Activated naive CD8-positive, alpha-beta T cell treated with anti-CD3 and anti-CD28 coated beads, Interleukin-2, amount 50 U/mL, for 16 hours (primary cell): ENCODE data around the gene EFCAB14.
"Not testable (repeated sequence)": the region's sequence is repeated elsewhere in the genome, so short reads cannot be mapped to it uniquely, and the experiment has no call there.

Source experiments
- DNase-seq: peaks from one replicate; pipeline ENCODE4 v3.0.0-alpha.2; 2020; ENCODE audit warnings: low read depth, low spot score

EFCAB14 gene

DNA sequence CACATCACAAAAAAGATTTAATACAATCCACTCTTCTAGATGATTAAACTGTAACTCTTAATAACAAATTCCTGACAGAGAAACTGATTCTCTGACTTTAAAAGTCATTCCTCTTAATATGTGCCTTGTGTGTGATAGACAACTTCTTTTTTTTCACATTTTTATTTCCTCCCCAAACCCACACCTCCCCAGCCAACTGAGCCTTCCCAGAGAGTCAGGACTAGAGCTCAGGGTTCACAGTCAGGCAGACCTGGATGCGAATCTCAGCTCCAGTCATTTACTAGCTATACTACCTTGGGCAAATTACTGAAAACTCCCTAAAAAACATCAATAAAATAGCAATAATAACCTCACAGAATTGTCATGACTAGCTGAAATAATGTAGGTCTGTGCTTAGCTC is 64.9 kb downstream of the EFCAB14 start:
- DNase-seq: no peak

DNA sequence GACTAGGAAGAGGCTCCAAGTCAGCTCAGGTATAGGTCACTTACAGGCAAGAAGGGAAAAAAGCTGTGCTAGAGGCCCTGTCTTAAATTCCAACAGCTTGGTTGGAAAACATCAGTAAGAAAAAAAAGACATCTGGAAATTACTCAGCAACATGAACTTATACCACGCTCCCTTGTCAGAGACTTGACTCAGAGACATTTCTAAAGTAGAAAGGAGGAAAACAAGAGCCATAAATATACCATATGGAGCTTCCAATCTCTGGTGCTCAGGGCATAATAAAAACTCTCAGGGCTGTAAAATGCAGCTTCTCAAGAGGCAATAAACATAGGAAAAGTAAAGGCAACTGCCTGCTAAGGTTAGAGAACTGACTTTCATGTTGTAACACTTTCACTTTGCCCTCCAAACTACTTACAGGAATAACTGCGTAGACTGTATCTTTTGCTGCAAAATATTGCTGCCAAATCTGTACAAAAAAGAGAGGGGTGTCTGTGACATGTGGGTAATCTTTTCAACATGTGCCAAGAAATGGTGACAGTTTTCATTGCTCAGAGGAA is 65.4 kb downstream of the EFCAB14 start:
- no peak for DNase-seq

DNA sequence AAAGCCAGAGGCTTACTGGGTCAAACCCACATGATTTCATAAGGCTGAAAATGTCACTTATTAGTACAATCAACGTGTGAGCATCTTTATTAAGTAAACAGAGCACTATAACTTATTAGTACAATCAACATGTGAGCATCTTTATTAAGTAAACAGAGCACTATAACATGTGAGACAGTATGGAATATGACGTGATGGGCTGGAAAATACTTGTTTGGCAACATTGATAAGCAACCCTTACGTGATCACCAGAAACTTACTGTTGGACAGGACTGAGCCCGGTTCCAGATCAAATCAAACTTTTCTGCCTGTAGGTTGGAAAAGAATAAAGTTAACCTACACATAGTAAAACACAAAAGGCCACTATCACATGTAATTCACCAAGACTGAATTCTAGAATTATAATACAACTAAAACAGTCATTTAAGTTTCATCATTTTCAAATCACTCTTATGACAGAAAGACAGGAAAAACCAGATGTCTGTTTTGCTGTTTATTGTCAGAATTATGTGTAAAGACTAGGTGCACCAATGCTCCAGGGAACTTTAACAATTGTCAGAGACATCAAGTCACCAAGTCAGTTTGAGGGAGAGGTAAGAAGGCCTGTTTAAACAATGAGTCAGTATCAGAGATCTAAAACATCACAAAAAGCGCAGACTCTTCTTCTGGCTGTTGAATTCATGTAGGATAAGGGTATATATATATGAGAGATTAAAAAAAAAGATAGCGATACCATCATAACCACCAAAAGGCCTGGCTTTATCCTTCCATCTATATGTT is 66.4 kb downstream of the EFCAB14 start:
- no peak for DNase-seq

DNA sequence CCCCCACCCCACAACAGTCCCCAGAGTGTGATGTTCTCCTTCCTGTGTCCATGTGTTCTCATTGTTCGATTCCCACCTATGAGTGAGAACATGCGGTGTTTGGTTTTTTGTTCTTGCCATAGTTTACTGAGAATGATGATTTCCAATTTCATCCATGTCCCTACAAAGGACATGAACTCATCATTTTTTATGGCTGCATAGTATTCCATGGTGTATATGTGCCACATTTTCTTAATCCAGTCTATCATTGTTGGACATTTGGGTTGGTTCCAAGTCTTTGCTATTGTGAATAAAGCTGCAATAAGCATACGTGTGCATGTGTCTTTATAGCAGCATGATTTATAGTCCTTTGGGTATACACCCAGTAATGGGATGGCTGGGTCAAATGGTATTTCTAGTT is 67.8 kb downstream of the EFCAB14 start:
- not testable (repeated sequence) for DNase-seq

DNA sequence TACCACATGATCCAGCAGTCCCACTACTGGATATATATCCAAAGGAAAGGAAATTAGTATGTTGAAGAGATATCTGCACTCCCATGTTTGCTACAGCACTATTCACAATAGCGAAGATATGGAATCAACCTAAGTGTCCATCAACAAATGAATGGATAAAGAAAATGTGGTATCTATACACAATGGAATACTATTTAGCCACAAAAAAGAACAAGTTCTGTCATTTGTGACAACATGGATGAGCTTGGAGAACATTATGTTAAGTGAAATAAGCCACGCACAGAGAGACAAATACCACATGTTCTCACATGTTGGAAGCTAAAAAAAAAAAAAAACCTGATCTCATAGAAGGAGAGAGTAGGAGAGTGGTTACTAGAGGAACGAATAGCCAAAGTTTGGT is 68.4 kb downstream of the EFCAB14 start:
- DNase-seq: no peak

DNA sequence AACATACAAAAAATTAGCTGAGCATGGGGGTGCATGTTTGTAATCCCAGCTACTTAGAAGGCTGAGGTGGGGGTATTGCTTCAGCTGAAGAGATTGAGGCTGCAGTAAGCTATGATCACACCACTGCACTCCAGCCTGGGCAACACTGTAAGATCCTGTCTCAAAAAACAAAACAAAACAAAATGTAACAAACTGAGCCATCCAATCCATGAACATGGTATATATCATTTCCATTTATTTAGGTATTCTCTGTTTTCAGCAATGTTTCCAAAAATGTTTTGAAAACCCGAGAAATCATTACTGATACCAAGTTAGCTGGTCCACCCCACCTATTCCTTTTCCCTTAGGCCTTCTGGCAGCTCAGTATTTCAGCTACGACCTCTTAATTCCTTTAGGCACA is 69.2 kb downstream of the EFCAB14 start:
- no peak for DNase-seq

DNA sequence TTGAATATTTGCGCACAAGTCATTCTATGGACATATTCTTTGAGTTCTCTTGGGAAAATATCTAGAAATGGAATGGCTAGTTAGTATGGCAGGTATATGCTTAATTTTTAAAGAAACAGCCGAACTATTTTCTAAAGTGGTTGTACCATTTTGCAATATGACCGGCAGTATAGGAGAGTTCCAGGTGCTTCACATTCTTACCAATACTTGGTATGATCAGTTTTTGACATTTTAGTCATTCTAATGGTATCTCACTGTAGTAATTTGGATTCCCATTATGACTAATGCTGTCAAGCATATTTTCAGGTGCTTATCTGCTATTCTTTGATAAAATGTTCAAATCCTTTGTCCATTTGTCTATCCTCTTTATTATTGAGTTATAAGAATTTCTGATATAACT is 71.3 kb downstream of the EFCAB14 start:
- DNase-seq: no peak

DNA sequence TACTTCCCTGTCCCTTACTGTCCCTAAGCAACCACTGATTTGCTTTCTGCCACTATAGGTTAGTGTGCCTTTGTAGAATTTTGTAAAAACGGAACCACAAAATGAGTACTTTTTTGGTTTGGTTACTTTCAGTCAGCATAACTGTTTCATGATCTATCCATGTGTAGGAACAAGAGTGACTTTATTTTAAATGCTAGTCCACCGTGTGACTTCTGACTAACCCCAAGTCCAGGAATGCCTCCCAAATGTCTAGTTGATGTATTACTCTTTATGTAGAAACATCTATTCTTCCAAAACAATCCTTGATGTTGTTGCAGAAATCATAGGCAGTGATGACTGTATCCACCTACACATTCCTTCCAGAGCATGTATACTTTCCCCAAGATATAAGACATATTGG is 72.1 kb downstream of the EFCAB14 start:
- no peak for DNase-seq

DNA sequence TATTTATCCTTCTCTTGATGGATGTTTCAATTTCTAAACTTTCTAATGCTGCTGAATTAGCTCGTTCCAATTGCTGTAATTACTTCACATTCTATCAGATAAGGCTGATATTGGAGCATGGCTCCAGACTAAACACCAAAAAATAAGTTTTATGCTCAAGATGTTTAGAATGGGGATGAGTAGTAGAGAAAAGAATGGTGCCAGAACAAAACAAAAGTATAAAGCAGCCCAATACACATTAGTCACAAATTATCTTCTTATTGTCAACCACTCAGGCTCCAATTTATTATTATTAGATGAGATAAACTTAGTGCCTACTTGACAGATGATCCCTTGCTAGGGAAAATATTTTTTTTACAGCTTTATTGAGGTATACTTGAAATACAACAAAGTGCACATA is 72.6 kb downstream of the EFCAB14 start:
- DNase-seq: no peak

DNA sequence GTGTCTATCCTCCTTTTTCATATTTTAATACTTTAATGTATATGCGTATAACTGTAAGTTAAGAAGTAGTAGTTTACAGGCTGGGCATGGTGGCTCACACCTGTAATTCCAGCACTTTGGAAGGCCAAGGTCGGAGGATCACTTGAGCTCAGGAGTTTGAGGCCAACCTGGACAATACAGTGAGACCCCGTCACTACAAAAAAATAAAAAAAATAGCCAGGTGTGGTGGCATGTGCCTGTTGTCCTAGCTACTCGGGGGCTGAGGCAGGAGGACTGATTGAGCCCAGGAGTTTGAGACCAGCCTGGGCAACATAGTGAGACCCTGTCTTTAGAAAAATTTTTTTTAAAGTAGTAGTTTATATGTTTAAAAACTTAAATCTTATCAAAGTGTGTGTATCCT is 73.1 kb downstream of the EFCAB14 start:
- DNase-seq: no peak

DNA sequence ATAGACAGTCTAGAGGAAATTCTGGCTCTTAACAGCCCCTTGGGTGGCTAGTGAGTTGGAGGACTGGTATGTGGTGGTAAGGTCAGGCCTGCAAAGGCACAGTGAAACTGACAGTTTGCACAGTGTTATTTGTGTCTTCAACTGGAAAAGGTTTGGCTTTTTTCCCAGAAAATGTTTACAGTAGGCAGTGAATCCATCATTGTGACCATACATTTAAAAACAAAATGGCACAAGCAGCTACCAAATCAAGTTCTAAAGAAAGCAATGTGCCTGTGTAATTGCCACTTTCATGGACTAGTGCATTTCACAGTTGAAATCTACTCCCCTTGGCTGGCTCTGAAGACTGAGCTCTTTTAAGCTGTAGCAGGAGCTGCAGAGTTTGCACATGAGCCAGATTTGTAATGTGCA is 75.5 kb downstream of the EFCAB14 start:
- no peak for DNase-seq

DNA sequence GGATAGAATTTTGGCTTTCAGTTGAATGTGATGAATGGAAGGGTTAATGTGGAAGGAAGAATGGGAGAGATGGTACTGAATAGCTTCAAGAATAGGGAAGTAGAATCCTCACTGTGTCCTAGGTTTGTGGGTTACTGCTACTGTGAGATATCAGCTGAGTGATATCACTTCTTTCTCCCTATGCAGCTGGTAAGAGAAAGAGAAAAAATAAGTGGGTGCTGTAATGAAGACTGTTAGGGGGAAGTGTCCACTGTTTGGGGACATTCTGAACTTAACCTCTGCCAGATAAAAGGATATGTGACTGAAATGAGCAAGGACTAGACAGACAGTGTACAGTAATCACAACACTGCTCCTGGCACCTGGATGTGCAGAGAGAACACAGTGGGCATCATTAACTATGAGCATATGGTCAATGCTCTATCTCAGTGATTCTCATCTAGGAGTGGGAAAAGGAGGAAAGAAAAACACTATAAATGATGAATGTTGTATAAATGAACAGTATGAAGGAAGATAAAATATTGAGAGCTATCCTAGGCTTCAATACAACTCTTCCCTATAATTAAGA is 76.7 kb downstream of the EFCAB14 start:
- DNase-seq: no peak

DNA sequence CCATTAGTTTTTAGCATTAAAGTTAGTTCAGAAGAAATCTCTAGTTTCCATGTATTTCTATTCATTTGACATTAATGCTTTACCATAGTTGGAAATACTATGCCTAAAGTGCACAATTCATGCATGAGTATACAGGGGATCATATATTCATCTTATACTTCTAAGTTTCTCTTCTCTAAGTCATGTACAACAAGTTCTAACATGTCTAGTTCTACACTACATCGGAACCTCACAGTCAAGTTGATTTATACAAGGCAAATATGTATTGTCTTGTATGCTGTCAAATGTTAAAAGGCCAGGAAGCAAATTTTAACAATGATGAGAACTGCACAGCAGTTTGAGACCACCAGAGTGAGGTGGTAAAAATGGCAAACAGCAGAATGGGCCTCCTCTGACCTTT is 79.4 kb downstream of the EFCAB14 start:
- DNase-seq: no peak

DNA sequence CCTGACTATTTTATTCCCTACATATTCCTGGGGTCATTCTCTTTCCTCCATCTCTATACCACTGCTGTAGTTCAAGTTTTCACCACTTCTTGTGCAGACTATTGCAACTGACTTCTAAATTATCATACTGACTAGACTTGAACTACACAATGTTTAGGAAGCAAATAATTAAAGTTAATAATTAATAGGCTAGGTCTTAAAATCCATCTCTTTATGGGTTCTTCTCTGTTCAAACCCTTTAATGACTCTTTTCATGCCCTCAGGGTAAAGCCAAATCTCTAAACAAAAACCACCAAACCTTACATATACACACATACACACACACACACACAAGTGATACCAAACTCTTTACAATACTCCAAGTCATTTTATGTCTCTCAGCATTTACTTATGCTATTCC is 80.0 kb downstream of the EFCAB14 start:
- DNase-seq: no peak

DNA sequence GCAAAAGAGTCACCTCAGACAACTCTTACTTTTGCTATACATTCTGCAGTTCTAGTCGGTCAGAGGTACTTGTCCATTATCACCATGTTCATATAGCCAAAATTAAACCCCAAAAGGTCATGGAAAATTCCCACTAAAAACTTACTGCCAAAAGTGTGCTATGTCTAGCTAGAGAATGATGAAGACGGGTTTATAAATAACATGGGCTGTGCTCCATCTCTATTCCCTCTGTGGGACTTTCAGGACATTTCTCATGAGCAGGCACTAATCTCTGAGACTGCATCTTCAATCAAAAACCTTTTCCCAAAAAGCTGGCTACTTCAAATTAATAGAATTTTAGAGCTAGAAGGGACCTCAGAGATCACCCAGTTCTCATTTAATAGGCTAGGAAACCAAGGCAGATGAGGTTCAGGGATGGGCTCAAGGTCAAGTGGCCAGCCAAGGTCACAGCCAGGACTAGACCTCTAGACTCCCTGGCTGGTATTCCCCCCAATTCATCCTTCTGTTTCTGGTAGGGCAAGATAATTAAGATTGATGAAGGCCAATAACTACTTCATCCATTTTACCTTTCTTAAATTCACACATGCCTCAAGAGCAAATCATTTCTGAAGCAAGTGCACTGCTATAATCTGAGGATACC is 81.3 kb downstream of the EFCAB14 start:
- DNase-seq: no peak

DNA sequence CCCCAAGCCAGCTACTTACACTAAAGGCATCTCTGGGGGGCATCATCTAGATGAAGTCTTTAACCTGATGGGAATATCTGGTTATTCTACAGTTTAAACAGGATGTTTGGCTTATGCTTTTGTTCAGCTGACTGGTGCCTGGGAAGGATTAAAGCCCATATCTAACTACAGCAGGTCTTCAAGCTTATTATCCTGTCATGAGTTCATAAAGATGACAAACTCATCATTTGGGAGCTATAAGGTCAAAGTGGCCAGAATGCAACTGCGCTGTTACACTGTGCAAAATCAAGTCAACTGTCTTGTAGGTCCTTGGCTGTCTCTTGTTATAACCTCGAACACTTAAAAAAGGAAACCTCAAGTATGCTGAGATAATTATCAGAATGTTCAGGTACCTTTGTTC is 83.7 kb downstream of the EFCAB14 start:
- DNase-seq: no peak

DNA sequence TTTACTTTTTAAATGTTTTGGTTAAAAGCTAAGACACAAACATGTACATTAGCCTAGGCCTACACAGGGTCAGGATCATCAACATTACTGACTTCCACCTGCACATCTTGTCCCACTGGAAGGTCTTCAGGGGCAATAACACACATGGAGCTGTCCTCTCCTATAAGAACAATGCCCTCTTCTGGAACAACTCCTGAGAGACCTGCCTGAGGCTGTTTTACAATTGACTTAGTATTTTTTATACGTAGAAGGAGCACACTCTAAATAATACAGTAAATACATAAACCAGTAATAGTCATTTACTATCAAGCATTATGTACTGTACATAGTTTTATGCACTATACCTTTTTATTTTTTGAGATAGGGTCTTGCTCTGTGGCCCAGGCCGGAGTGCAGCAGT is 88.2 kb downstream of the EFCAB14 start:
- no peak for DNase-seq
